HG02870 (cell line): ENCODE results near the gene NFE2L1.
"Not testable (repeated sequence)": the region's sequence is repeated elsewhere in the genome, so short reads cannot be mapped to it uniquely, and the experiment has no call there.

ENCODE experiments used
- ATAC-seq: cut with Tn5 transposase; IDR thresholded peaks from one replicate; pipeline ENCODE4 v1.9.1; 2021; ENCODE audit warnings: mild to moderate bottlenecking, moderate library complexity; ENCODE audit not compliant: unreplicated experiment

NFE2L1 gene

DNA sequence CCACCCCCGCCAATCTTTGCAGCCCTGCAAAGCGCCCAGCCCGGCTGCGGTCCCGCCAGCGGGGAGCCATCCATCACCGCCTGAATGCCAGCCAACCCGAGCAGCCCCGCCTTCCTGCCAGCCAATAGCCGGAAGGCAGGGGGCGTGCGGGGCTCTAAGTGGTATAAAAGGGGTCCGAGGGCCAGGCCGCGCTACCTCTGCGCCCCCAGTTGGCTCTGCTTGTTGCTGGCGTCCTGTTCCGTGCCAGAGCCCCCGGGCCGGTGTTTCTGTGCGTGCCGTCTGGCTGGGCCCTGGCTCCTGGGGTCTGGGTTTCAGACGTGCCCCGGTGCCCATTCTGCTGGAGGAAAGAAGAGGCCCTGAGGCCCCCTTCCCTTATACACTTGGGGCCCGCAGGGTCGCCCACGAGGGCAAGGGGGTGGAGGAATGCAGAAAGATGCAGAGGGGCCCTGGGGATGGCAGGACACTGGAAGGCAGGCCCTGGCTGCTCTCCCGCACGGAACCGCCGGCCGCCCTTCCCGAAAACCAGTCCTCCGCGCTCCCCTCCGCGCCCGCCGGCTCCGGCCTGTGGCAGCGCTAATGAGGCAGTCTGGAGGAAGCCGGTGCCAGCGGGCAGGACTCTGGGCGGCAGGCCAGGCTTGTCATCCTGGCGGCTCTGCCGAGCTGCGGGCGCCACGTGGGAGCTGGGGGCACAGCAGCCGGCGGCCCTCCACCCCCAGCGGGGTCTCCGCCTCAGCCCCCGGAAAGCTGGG is 24.6 kb upstream of the NFE2L1 start:
- no peak for ATAC-seq

DNA sequence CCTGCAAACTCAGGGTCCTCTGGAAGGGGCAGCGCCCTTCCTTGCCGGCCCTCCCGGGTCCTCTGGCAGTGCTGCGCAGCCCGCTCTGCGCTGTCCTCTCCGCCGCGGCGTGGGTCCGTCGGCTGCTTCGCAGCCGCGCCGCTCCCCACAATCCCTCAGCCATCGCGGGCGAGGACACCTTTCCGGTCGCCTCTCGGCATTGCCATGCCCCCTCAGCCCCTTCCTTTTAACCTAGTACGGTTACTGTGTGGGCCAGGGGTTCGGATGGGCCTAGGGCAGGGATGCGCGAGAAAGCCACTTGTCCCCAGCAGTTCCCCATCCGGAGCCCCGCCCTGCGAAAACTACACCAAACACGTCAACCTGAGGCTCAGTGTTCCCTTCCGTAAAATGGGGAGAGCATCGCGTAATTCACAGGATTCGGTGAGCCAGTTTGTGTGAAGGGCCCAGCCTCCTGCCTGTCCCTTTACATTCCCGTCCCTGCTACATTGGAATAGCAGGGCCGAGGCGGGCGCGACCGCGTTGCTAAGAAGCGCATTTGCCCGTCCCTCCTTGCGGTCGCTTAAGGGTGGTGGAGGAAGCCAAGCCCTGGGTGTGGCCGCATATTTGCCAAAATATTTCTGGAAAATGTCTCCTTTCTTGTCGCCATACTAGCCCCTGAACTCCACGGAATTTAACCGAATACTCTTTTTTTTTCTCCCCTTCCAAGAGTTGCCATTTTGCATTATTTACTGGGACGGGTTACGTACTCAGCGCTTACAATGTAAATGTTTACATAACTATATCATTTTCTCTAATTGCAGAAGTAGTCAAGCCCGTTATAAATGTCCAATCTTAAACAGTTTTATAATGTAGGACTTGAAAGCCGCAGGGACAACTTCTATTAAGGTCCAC is 23.8 kb upstream of the NFE2L1 start:
- ATAC-seq = no peak

DNA sequence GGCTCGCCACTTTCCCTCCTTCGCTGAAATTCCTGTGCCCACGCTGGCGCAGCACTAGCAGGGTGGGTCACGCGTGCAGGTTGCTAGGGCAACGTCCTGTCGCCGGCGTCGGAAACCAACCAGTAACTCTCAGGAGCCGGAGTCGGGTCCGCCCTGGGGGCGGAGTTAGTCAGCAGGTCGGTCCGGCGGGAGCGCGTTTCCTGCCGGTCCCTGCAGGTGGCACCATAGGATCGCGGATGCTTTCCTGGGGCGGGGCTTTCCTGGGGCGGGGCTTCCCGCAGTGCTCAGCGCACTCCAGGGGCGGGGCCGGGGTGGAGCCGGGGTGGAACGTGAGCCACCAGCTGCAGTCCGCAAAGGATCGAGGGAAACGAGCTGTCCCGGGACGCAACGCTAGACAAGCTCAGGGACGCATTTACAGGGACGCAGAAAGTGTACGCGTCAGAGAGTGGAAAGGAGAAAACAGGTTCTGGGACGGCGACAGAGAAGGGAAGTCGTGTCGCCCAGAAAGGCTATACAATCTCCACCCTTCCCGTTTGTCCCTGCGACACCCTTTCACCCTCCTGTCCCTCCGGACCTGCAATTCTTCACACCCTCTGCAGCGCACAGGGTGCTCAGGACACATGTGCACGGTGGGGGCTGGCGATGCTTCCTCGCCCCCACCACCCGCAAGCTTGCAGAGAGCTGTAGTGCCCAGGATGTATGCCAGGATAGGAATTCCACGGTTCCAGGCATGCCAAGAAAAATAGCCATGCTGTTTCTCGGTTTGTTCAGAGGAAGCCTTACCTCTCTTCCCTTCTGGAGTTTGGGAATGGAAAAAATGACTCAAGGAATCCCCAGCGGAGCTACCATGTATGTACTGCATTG is 22.9 kb upstream of the NFE2L1 start:
- peak; percentile 80 for ATAC-seq

DNA sequence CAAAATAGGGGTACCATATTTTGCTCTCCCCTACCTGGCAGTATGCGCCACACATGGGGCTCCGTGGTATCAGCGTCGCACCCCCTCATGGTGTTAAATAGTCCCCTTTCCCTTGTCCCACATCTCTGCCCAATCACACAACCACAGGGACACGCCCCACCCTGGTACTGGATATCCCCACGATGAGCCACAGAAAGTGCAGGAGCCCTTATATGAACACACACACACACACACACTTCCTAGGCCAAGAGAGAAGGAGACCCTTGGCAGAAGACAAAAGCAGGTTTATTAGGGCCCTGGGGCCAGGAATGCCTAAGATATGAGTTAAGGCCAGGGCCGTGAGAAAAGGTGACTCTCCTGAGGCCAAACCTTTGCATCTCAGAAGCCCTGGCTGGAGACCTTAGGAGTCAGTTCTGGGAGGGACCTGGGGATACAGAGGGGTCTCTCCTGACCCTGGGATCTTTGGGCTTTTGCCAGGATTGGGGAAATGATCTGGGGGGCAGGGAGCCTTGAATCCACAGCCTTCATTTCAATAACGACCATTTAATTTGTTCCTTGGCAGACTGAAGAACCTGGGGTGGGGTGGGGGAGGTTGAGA is 22.2 kb upstream of the NFE2L1 start:
- no peak for ATAC-seq

DNA sequence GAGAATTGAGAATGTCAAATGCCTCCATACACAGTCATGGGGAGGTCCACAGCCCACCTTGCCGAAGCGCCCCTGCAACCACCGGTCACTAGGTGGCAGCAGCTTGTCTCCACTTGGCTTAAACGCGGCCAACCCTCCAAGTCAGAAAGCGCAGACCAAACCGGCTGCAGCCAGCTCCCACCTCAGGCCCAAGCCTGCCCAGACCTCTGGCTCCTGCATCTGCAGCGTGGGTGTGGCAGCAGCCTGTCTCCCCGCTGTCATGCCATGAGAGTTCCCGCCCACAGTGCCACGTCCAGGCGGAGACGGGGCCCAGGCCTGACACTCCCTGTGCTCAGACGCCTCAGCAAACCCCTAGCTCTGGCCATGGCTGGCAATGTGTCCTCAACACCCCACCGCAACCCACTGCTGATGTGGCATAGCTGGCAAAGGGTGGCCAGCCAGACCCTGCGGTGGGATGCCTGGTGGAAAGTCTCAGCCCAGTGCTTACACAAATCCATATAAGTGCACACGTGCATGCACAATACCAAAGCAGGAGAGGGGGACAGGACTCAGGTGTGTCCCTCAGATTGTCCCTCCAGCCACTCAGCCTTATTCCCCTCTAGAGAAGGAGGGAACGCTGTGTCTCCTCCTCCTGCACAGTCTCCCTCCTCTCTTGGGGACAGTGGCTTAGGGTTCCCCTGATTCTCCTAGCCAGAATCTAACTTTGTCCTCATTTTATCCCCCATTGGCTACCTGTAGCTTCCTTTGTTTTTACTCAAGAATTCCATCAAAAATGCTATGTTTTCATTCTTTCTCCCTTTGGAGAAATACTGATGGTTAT is 21.4 kb upstream of the NFE2L1 start:
- ATAC-seq = peak; percentile 42

DNA sequence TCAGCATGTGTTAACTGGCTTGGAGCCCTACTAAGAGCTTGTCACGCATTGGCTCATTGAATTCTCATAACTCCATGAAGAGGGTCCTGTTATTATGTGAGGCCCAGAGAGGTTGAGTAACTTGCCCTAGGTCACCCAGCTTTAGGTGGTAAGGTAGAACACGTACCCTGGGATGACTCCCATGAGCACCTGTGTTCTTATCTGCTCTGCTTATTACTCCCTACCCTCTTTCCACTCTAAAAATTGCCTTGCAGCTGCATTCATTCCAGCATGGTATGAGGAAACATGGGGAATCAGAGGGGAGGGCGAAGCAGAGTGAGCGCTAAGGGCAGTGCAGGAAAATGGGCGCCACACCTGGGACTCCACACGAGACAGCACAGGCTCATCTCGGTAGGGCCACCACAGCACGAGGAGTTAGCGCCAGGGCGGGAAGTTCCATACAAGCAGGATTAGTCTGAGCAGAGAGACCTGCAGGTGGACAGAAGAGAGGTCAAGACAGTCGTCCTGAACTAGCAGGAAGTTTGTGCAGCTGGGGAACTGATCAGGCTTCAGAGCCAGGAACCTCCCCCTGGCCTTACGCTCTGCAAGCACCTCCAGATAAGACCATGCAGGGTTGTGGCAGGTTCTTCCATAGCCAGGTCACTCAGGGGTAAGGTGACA is 20.7 kb upstream of the NFE2L1 start:
- no peak for ATAC-seq

DNA sequence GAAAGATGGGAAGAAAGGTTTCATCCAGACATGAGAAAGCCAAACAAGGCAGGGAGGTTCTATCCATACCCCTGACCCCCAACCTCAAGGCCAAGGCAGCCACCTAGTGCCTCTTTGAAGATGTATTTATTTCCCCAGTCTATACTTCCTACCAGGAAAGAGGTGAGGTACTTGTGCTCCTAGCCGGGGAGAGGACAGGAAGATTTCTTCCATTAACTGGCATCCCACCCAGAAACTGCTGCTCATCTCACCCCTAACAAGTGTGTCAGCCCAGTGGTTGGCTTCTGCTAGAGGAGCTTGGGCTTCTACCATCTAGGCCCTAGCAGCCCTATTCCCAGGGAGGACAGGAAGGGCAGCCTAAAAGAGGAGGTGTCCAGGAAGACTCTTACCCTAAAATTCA is 19.4 kb upstream of the NFE2L1 start:
- ATAC-seq = no peak

DNA sequence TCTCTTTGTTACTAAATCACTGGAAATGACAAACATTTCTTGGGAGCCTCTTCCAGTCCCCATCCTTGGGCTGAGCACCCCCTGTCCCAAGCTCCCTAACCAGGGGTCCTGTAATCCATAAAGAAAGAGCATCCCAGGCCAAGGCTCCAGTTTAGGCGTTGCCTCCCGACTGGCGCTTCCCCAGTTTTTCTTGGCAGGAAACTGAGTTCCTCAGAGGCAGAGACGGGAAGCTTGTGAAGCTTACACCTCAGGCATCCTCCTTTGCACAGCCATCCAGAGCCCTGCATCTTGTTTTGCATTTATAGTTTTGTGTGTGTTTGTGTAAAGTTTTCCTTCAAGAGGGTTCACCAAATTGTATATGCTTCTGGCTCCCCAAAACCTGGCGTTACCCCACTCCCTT is 17.6 kb upstream of the NFE2L1 start:
- no peak for ATAC-seq

DNA sequence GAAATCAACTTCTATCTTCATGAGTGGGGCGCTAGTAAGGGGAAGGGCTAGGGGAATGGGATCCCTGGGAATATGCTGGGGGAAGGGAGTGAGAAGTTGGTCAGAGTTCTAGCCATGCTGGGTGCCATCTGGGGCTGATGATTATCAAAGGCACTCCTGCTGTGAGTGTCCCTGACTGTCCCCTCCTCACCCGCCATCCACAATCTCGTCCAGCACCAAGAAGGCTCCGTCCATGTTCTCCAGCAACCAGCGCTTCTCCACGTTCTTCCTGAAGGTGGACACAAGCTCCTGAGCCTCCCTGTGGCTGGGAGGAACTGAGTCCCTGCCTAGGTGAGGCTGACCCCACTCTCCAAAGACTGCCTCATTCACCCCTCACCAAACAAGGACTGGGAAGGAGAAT is 16.2 kb upstream of the NFE2L1 start:
- no peak for ATAC-seq

DNA sequence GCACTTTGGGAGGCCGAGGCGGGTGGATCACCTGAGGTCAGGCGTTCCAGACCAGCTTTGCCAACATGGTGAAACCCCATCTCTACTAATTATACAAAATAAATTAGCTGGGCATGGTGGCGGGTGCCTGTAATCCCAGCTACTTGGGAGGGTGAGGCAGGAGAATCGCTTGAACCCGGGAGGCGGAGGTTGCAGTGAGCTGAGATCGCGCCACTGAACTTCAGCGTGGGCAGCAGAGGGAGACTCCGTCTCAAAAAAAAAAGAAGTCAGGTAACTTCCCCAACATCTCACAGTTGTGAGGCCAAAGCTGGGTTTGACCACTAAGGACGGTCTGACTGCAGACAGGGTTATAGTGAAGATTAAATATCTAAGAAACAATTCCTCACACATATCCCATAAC is 13.4 kb upstream of the NFE2L1 start:
- ATAC-seq = not testable (repeated sequence)

DNA sequence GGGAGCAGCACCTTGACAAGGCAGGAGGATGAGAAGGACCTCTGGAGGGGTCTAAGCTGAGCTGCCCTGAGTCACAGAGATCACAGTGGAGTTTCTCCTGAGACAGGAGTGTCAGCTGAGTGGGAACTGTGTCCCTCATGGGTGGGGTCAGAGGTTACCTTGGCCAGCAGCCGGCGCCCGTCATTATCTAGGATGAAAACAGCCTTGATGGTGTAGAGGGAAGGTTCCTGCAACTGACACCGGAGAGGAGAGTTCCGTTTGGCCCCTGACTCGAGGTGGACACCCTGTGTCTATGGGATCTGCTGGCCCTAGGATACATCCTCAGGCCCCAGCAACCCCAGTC is 11.5 kb upstream of the NFE2L1 start:
- no peak for ATAC-seq

DNA sequence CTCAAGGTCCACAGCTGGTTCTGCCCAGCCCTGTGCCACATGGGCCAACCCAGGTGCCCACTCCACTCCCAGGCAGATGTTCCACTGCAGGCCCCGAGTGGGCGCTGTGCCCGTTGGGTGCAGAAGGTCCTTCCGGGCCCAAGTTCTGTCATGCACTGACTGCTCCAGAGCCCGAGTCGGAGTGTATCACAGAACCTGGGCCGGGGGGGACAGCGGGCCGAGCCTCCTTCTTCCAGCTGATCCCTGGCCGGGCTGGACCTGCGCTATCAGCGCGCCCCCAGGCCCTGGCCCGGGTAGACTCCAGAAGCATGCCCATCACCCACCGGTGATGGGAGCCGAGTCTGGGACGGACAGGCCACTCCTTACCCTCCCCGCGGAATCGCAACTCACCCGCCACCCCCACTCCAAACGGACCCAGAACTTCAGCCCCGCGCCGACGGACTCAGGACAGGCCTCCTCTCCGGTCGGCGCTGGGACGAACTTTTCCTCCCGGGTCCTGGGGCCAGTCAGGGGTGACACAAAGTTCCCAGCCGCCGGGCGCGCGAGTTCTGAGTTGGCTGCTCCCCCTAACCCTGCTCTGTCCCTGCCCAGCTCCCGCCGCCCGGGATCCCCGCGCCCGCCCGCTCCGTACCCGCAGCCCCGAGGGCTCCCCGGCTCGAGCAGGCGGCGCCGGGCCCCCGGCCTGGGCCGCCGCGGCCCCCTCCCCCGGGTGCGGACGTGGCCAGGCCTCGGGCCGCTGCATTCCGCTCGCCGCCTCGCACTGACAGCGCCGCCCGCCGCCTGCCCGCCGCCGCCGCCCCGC is 10.9 kb upstream of the NFE2L1 start, which contains the start of gene COPZ2:
Gene COPZ2 (minus strand): TSS at position 762 of the 802 bp plus-strand sequence. CDS start 20 bp downstream, at position 742.
- ATAC-seq = no peak

DNA sequence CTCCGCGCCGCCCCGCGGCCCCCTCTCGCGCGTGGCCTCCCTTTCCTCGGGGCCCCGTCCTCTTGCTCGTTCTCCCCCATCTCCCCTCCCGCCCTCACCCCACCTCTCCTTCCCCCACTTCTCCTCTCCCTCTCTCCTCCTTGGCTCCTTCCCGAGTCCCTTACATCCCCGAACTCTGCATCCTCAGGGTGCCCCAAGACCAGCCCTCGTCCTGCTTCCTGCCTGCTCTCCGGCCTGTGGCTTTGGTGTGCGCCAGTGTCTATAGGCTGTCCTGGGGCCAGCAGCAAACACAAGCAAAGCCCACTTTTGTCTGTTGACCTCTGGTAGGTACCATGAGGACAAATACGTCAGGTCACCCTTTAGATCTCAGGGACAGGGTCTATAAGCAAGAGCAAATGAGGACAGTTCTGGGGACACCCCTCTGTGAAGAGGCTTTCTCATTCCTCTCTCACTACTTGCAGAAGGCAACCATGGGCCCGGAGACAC is 10.3 kb upstream of the NFE2L1 start:
- no peak for ATAC-seq

DNA sequence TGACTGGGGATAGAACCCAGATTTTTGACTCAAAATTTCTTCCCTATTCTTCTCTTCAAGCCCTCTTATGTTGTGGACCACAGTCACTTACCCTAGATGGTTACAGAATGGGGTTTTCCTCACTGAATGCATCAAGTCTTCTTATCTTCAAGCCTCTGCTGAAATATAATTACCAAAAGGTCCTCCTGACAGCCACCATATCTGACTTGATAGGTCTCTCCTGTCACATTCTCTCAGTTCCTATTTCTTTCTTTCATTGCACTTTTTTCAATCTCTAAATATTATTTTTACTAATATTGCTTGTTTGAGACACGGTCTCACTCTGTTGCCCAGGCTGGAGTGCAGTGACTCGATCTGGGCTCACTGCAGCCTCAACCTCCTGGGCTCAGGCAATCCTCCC is 9.5 kb upstream of the NFE2L1 start:
- ATAC-seq = no peak

DNA sequence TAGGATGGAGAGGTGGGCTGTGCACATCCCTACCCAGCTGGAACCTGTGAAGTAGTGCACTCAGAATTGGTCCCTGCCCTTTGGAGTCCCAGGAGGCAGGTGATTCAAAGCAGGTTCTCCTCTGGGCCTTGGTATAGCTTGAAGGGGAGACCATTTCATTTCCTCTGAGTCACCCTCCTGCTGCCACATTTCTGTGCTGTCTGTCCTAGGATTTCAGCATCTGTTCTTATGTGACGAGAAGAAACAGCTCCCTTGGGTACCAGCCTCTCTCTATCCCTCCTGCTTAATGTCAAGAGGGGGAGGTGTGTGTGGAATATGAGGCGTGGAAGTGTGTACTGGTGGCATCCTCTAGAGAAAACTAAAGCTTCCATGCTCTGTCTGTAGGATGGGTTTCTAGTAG is 5.0 kb upstream of the NFE2L1 start:
- no peak for ATAC-seq

DNA sequence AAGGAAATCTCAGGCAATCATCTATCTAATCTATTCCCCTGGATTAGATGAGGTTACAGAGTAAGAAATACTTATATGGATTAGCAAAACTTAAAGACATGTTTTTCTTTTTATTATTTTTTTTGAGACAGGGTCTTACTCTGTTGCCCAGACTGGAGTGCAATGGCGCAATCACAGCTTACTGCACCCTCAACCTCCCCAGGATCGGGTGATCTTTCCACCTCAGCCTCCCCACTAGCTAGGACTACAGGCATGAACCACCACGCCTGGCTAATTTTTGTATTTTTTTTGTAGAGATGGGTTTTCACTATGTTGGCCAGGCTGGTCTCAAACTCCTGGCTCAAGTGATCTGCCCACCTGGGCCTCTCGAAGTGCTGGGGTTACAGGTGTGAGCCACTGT is 3.3 kb upstream of the NFE2L1 start:
- ATAC-seq = no peak

DNA sequence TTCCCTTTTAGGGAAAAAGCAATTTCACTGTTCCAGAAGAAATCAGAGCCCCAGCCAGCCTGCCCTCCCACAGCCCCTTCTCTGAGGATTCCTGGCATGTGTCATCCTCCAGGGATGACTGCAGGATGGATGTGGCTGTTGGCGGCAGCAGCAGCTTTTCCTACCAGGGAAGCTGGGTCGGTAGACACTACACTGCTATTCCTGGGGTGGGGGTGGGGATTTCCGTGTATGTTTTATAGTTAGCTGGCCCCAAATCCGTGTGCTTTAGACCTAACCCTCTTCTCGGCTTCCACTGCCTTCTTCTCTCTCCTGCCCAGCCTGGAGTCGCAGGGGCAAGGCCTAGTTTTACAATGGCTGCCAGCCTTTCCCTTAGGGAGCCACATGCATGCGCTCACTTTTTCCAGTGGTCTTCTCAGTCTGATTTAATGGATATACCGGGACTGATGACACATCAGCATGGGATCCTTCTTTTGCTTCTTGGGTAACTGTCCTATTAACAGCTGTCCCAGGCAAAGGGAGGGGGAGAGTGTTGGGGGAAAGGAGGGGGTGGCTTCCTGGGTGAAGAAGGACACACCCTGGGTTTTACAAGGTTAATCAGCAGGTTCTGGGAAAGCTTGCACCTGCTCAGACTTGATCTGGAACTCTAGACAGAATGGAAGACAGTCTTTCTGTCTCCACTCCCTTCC is 2.7 kb upstream of the NFE2L1 start:
- no peak for ATAC-seq

DNA sequence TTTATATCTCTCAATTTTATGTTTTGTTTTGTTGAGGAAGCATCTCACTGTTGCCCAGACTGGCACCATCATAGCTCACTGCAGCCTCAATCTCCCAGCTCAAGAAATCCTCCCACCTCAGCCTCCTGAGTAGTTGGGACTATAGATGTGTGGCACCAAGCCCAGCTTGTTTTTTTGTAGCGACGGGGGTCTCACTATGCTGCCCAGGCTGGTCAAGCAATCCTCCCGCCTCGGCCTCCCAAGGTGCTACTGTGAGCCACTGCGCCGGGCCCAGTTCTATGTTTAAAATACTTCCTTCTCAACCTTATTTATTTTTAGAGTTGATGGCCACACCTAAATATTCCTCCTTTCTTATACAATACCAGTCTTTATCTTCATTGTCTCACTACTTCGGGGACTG is 1.9 kb upstream of the NFE2L1 start:
- no peak for ATAC-seq
